SK-N-MC (cell line): Measurements from ENCODE around the gene PCNX3.
"Not testable (repeated sequence)": the region's sequence is repeated elsewhere in the genome, so short reads cannot be mapped to it uniquely, and the experiment has no call there.

Experiments used
- DNase-seq: peaks from one replicate; pipeline ENCODE4 v3.0.0-alpha.2; 2011; ENCODE audit warnings: low read depth, low spot score
- H3K27ac ChIP-seq: fragments of 200-600 bp; sonication (generic); 2 replicates; pipeline ENCODE4 v1.5.1; 2016; ENCODE audit warnings: mixed run types
- H3K36me3 ChIP-seq: fragments of 200-600 bp; sonication (generic); 2 replicates; pipeline ENCODE4 v1.6.1; 2017; ENCODE audit warnings: antibody characterized with exemption, low read length, mixed read lengths; ENCODE audit not compliant: insufficient read depth
- H3K4me3 ChIP-seq: fragments of 200-600 bp; sonication (generic); 2 replicates; pipeline ENCODE4 v1.5.1; 2016
- H3K9ac ChIP-seq: fragments of 200-600 bp; sonication (generic); 2 replicates; pipeline ENCODE4 v1.8.0; 2017; ENCODE audit warnings: mixed run types, mixed read lengths; ENCODE audit not compliant: insufficient read length
- H3K9me3 ChIP-seq: fragments of 200-600 bp; sonication (generic); 2 replicates; pipeline ENCODE4 v1.6.1; 2017; ENCODE audit warnings: low read depth, mild to moderate bottlenecking, antibody characterized with exemption, low read length, moderate library complexity, mixed read lengths
- EZH2 ChIP-seq: fragments of 200-600 bp; sonication (generic); IDR thresholded peaks from one replicate; pipeline ENCODE4 v1.6.1; 2017; ENCODE audit warnings: antibody characterized with exemption
- FOXP2 ChIP-seq: optimal IDR thresholded peaks from 2 replicates; pipeline ENCODE3; 2011; ENCODE audit warnings: mild to moderate bottlenecking, moderate library complexity; ENCODE audit not compliant: insufficient read depth; ENCODE audit errors: extremely low read length, control extremely low read depth
- POLR2AphosphoS5 ChIP-seq: IDR thresholded peaks from 2 replicates; pipeline ENCODE4 v1.6.1; 2012; ENCODE audit warnings: mild to moderate bottlenecking, low read depth, low read length, borderline replicate concordance

PCNX3 gene

GRCh38 chr11:65655570-65656332 is 40.2 kb downstream of the PCNX3 start:
- TF ChIP-seq POLR2AphosphoS5 (no peak), EZH2 (no peak), FOXP2 (no peak)
- Histone ChIP-seq H3K27ac (no peak overlapping the region), H3K36me3 (peaks cover 62% of the 10 kb centered on the region), H3K9ac (no peak overlapping the region), H3K9me3 (no peaks in the 10 kb centered on the region), H3K4me3 (no peak overlapping the region)
- DNase-seq, result no peak

GRCh38 chr11:65657426-65657825 is 41.9 kb downstream of the PCNX3 start:
- Histone ChIP-seq H3K27ac (no peak overlapping the region), H3K36me3 (peaks cover 68% of the 10 kb centered on the region), H3K9me3 (no peaks in the 10 kb centered on the region), H3K4me3 (no peak overlapping the region), H3K9ac (no peak overlapping the region)
- no peak for TF ChIP-seq FOXP2
- TF ChIP-seq EZH2, result no peak
- no peak for DNase-seq

GRCh38 chr11:65658174-65659021 is 42.8 kb downstream of the PCNX3 start:
- no peak overlapping the region for H3K27ac ChIP-seq
- TF ChIP-seq FOXP2, result no peak
- TF ChIP-seq POLR2AphosphoS5, result no peak
- TF ChIP-seq EZH2, result no peak
- H3K9me3 ChIP-seq, result no peaks in the 10 kb centered on the region
- no peak overlapping the region for H3K9ac ChIP-seq
- peaks cover 68% of the 10 kb centered on the region for H3K36me3 ChIP-seq
- DNase-seq, result no peak
- H3K4me3 ChIP-seq, result no peak overlapping the region

- H3K4me3 ChIP-seq, result no peak overlapping the region
- no peak overlapping the region for H3K9ac ChIP-seq
- no peak for DNase-seq
- H3K27ac ChIP-seq, result no peak overlapping the region
- H3K9me3 ChIP-seq, result no peaks in the 10 kb centered on the region
- peaks cover 55% of the 10 kb centered on the region for H3K36me3 ChIP-seq
- TF ChIP-seq FOXP2 (no peak), POLR2AphosphoS5 (no peak), EZH2 (no peak)
Measured at GRCh38 chr11:65660038-65660437, 44.5 kb downstream of the PCNX3 start.

- not testable (repeated sequence) for DNase-seq, H3K27ac ChIP-seq, H3K9ac ChIP-seq, H3K9me3 ChIP-seq, H3K4me3 ChIP-seq
- peaks cover 48% of the 10 kb centered on the region for H3K36me3 ChIP-seq
Measured at GRCh38 chr11:65660908-65661307, 45.3 kb downstream of the PCNX3 start.

- Histone ChIP-seq H3K9ac (peak overlapping the region; percentile 88), H3K9me3 (no peaks in the 10 kb centered on the region), H3K27ac (peak overlapping the region; percentile 68; the same call in 1 of the 2 replicates), H3K36me3 (peaks cover 42% of the 10 kb centered on the region), H3K4me3 (peak overlapping the region; percentile 99)
- no peak for TF ChIP-seq EZH2
- no peak for TF ChIP-seq POLR2AphosphoS5
- DNase-seq, result no peak
Measured at GRCh38 chr11:65661599-65662246, 46.1 kb downstream of the PCNX3 start.

GRCh38 chr11:65662247-65662798 is 46.7 kb downstream of the PCNX3 start:
- H3K9me3 ChIP-seq, result no peaks in the 10 kb centered on the region
- TF ChIP-seq EZH2 (no peak), FOXP2 (no peak), POLR2AphosphoS5 (no peak)
- no peak for DNase-seq
- peaks cover 37% of the 10 kb centered on the region for H3K36me3 ChIP-seq
- H3K27ac ChIP-seq, result peak overlapping the region; percentile 68
- peak overlapping the region; percentile 99 for H3K4me3 ChIP-seq
- peak overlapping the region; percentile 88 for H3K9ac ChIP-seq
